Activated T-cell treated with anti-CD3 and anti-CD28 coated beads, Interleukin-2, amount 50 U/mL, for 24 hours (primary cell): ENCODE results near the gene COL8A1.

Source experiments
- DNase-seq: peaks from one replicate; pipeline ENCODE4 v3.0.0-alpha.2; 2020
- H3K27ac Mint-ChIP-seq: 2 replicates; pipeline ENCODE4 v1.8.0; 2020; ENCODE audit warnings: mild to moderate bottlenecking, mixed read lengths
- H3K27me3 Mint-ChIP-seq: 2 replicates; pipeline ENCODE4 v1.8.0; 2020; ENCODE audit warnings: mixed read lengths
- H3K36me3 Mint-ChIP-seq: 2 replicates; pipeline ENCODE4 v1.8.0; 2020; ENCODE audit warnings: low read depth, mixed read lengths
- H3K4me1 Mint-ChIP-seq: 2 replicates; pipeline ENCODE4 v1.8.0; 2020; ENCODE audit warnings: low read depth, mixed read lengths
- H3K4me3 Mint-ChIP-seq: 2 replicates; pipeline ENCODE4 v1.8.0; 2020; ENCODE audit warnings: mild to moderate bottlenecking, moderate library complexity, mixed read lengths
- H3K9me3 Mint-ChIP-seq: 2 replicates; pipeline ENCODE4 v1.8.0; 2020; ENCODE audit warnings: mixed read lengths

COL8A1 gene

GRCh38 chr3:99630815-99631214 is 7.6 kb upstream of the COL8A1 start:
- no peak for DNase-seq
- H3K36me3 Mint-ChIP-seq, result no peaks in the 10 kb centered on the region
- no peak overlapping the region for H3K27ac Mint-ChIP-seq
- H3K9me3 Mint-ChIP-seq, result no peaks in the 10 kb centered on the region
- H3K4me3 Mint-ChIP-seq, result no peak overlapping the region
- peaks cover 6% of the 10 kb centered on the region for H3K4me1 Mint-ChIP-seq
- peaks cover 27% of the 10 kb centered on the region for H3K27me3 Mint-ChIP-seq

GRCh38 chr3:99633887-99634558 is 4.4 kb upstream of the COL8A1 start:
- Mint-ChIP-seq H3K27ac (no peak overlapping the region), H3K9me3 (no peaks in the 10 kb centered on the region), H3K4me3 (no peak overlapping the region), H3K4me1 (peaks cover 19% of the 10 kb centered on the region), H3K27me3 (peaks cover 55% of the 10 kb centered on the region), H3K36me3 (no peaks in the 10 kb centered on the region)
- DNase-seq, result no peak

GRCh38 chr3:99634881-99635280 is 3.5 kb upstream of the COL8A1 start:
- no peak overlapping the region for H3K27ac Mint-ChIP-seq
- H3K9me3 Mint-ChIP-seq, result no peaks in the 10 kb centered on the region
- no peak overlapping the region for H3K4me3 Mint-ChIP-seq
- DNase-seq, result no peak
- H3K4me1 Mint-ChIP-seq, result peaks cover 19% of the 10 kb centered on the region
- H3K36me3 Mint-ChIP-seq, result no peaks in the 10 kb centered on the region
- peaks cover 64% of the 10 kb centered on the region for H3K27me3 Mint-ChIP-seq

- H3K4me1 Mint-ChIP-seq, result peaks cover 19% of the 10 kb centered on the region
- H3K4me3 Mint-ChIP-seq, result no peak overlapping the region
- no peaks in the 10 kb centered on the region for H3K36me3 Mint-ChIP-seq
- DNase-seq, result no peak
- H3K27ac Mint-ChIP-seq, result no peak overlapping the region
- H3K27me3 Mint-ChIP-seq, result peaks cover 68% of the 10 kb centered on the region
- no peaks in the 10 kb centered on the region for H3K9me3 Mint-ChIP-seq
These were observed 3.0 kb upstream of the COL8A1 start for GRCh38 chr3:99635348-99635747.

- Mint-ChIP-seq H3K4me3 (no peak overlapping the region), H3K36me3 (no peaks in the 10 kb centered on the region), H3K9me3 (no peaks in the 10 kb centered on the region), H3K27ac (no peak overlapping the region), H3K4me1 (peaks cover 19% of the 10 kb centered on the region), H3K27me3 (peaks cover 79% of the 10 kb centered on the region)
- no peak for DNase-seq
These were observed 1.4 kb upstream of the COL8A1 start for GRCh38 chr3:99637016-99637367.

- H3K36me3 Mint-ChIP-seq, result no peaks in the 10 kb centered on the region
- no peaks in the 10 kb centered on the region for H3K9me3 Mint-ChIP-seq
- peak overlapping the region; percentile 35 for H3K4me3 Mint-ChIP-seq
- H3K27ac Mint-ChIP-seq, result no peak overlapping the region
- peaks cover 19% of the 10 kb centered on the region for H3K4me1 Mint-ChIP-seq
- DNase-seq, result no peak
- H3K27me3 Mint-ChIP-seq, result peaks cover 76% of the 10 kb centered on the region
These were observed 854 bp upstream of the COL8A1 start for GRCh38 chr3:99637368-99638111.

GRCh38 chr3:99639579-99639978 is 1.2 kb downstream of the COL8A1 start:
- no peaks in the 10 kb centered on the region for H3K36me3 Mint-ChIP-seq
- no peak overlapping the region for H3K27ac Mint-ChIP-seq
- no peak for DNase-seq
- H3K4me3 Mint-ChIP-seq, result no peak overlapping the region
- H3K4me1 Mint-ChIP-seq, result peaks cover 19% of the 10 kb centered on the region
- peaks cover 71% of the 10 kb centered on the region for H3K27me3 Mint-ChIP-seq
- H3K9me3 Mint-ChIP-seq, result no peaks in the 10 kb centered on the region

GRCh38 chr3:99640214-99640851 is 1.9 kb downstream of the COL8A1 start:
- no peak for DNase-seq
- Mint-ChIP-seq H3K27ac (no peak overlapping the region), H3K4me3 (no peak overlapping the region), H3K27me3 (peaks cover 64% of the 10 kb centered on the region), H3K9me3 (no peaks in the 10 kb centered on the region), H3K36me3 (no peaks in the 10 kb centered on the region), H3K4me1 (peaks cover 19% of the 10 kb centered on the region)

- Mint-ChIP-seq H3K4me1 (peaks cover 19% of the 10 kb centered on the region), H3K9me3 (no peaks in the 10 kb centered on the region), H3K4me3 (no peak overlapping the region), H3K27me3 (peaks cover 55% of the 10 kb centered on the region), H3K27ac (no peak overlapping the region), H3K36me3 (no peaks in the 10 kb centered on the region)
- DNase-seq, result no peak
These were observed 3.1 kb downstream of the COL8A1 start for GRCh38 chr3:99641480-99641879.

GRCh38 chr3:99641982-99642381 is 3.6 kb downstream of the COL8A1 start:
- Mint-ChIP-seq H3K27ac (no peak overlapping the region), H3K4me1 (peaks cover 16% of the 10 kb centered on the region), H3K4me3 (no peak overlapping the region), H3K27me3 (peaks cover 50% of the 10 kb centered on the region), H3K9me3 (no peaks in the 10 kb centered on the region), H3K36me3 (no peaks in the 10 kb centered on the region)
- DNase-seq, result no peak

- H3K4me3 Mint-ChIP-seq, result no peak overlapping the region
- no peak for DNase-seq
- H3K36me3 Mint-ChIP-seq, result no peaks in the 10 kb centered on the region
- H3K27me3 Mint-ChIP-seq, result peaks cover 31% of the 10 kb centered on the region
- H3K4me1 Mint-ChIP-seq, result no peaks in the 10 kb centered on the region
- H3K9me3 Mint-ChIP-seq, result no peaks in the 10 kb centered on the region
- no peak overlapping the region for H3K27ac Mint-ChIP-seq
These were observed 5.6 kb downstream of the COL8A1 start for GRCh38 chr3:99644017-99644416.

GRCh38 chr3:99644746-99645145 is 6.4 kb downstream of the COL8A1 start:
- H3K9me3 Mint-ChIP-seq, result no peaks in the 10 kb centered on the region
- no peak for DNase-seq
- H3K4me1 Mint-ChIP-seq, result no peaks in the 10 kb centered on the region
- H3K4me3 Mint-ChIP-seq, result no peak overlapping the region
- H3K27ac Mint-ChIP-seq, result no peak overlapping the region
- H3K27me3 Mint-ChIP-seq, result peaks cover 24% of the 10 kb centered on the region
- no peaks in the 10 kb centered on the region for H3K36me3 Mint-ChIP-seq

GRCh38 chr3:99645277-99646106 is 7.1 kb downstream of the COL8A1 start:
- Mint-ChIP-seq H3K36me3 (no peaks in the 10 kb centered on the region), H3K9me3 (no peaks in the 10 kb centered on the region), H3K27me3 (peaks cover 20% of the 10 kb centered on the region), H3K27ac (no peak overlapping the region), H3K4me3 (no peak overlapping the region), H3K4me1 (no peaks in the 10 kb centered on the region)
- DNase-seq, result no peak

GRCh38 chr3:99646107-99646435 is 7.7 kb downstream of the COL8A1 start:
- no peak for DNase-seq
- H3K27ac Mint-ChIP-seq, result no peak overlapping the region
- H3K4me3 Mint-ChIP-seq, result no peak overlapping the region
- H3K27me3 Mint-ChIP-seq, result peaks cover 14% of the 10 kb centered on the region
- no peaks in the 10 kb centered on the region for H3K4me1 Mint-ChIP-seq
- H3K36me3 Mint-ChIP-seq, result no peaks in the 10 kb centered on the region
- H3K9me3 Mint-ChIP-seq, result no peaks in the 10 kb centered on the region
